OCI-LY7 (cell line): ENCODE measurements around the gene FBXO4. TPM values are rescaled to one million over a fixed set of nuclear protein-coding genes. Genes with fewer than 3 reads are reported as not detected.

Experiments used
- BruUV-seq: library from RNA; stranded (reverse); fragments of 400-500 nt; replicated peaks from 2 replicates; lab custom pipeline; 2021; lab: Mats Ljungman, UMichigan
- CTCF ChIA-PET: fragments of 300-600 bp; sonication (Branson Sonifier 250); formaldehyde crosslinking; loops from one replicate; lab custom pipeline; 2022; ENCODE audit warnings: antibody characterized with exemption; ENCODE audit not compliant: unreplicated experiment; lab: Charles Lee
- POLR2A ChIA-PET: fragments of 300-600 bp; sonication (Branson Sonifier 250); formaldehyde crosslinking; loops from one replicate; lab custom pipeline; 2022; ENCODE audit warnings: antibody characterized with exemption; lab: Charles Lee
- DNase-seq: peaks from one replicate; pipeline ENCODE4 v3.0.0-alpha.2; 2015; ENCODE audit warnings: low spot score
- H2AFZ ChIP-seq: fragments of 200-600 bp; sonication (generic), shearing (Covaris generic); 2 replicates; pipeline ENCODE4 v1.6.1; 2014; ENCODE audit warnings: mild to moderate bottlenecking, antibody characterized with exemption, low read length, moderate library complexity
- H3K27ac ChIP-seq: fragments of 200-600 bp; sonication (generic); 2 replicates; pipeline ENCODE4 v1.5.1; 2014; ENCODE audit warnings: mixed run types, low read depth, mild to moderate bottlenecking, moderate library complexity, low read length, inconsistent platforms; ENCODE audit not compliant: poor library complexity, severe bottlenecking
- H3K36me3 ChIP-seq: fragments of 200-600 bp; sonication (generic); 2 replicates; pipeline ENCODE4 v1.6.1; 2014; ENCODE audit warnings: mild to moderate bottlenecking, antibody characterized with exemption, low read length, moderate library complexity, mixed read lengths; ENCODE audit not compliant: insufficient read depth
- H3K4me1 ChIP-seq: fragments of 200-600 bp; sonication (generic); 2 replicates; pipeline ENCODE4 v1.5.1; 2014; ENCODE audit warnings: mild to moderate bottlenecking, low read length; ENCODE audit not compliant: insufficient read depth, poor library complexity, severe bottlenecking
- H3K4me2 ChIP-seq: fragments of 200-600 bp; sonication (generic); 2 replicates; pipeline ENCODE4 v1.6.1; 2014; ENCODE audit warnings: mild to moderate bottlenecking, low read length
- H3K4me3 ChIP-seq: fragments of 200-600 bp; sonication (generic); 2 replicates; pipeline ENCODE4 v1.5.1; 2014; ENCODE audit warnings: mild to moderate bottlenecking, low read depth, low read length; ENCODE audit not compliant: poor library complexity, severe bottlenecking
- H3K79me2 ChIP-seq: fragments of 200-600 bp; sonication (generic); 2 replicates; pipeline ENCODE4 v1.6.1; 2016; ENCODE audit warnings: low read depth, mild to moderate bottlenecking, low read length, moderate library complexity, mixed read lengths; ENCODE audit not compliant: insufficient read depth
- H3K9me2 ChIP-seq: fragments of 200-600 bp; sonication (generic); 2 replicates; pipeline ENCODE4 v1.6.1; 2016; ENCODE audit warnings: mild to moderate bottlenecking, low read length, mixed read lengths; ENCODE audit not compliant: insufficient read depth
- H3K9me3 ChIP-seq: fragments of 200-600 bp; sonication (generic); 2 replicates; pipeline ENCODE4 v1.6.1; 2014; ENCODE audit warnings: mild to moderate bottlenecking, mixed run types, low read length, mixed read lengths
- H4K20me1 ChIP-seq: fragments of 200-600 bp; sonication (generic); 2 replicates; pipeline ENCODE4 v1.6.1; 2014; ENCODE audit warnings: mild to moderate bottlenecking, antibody characterized with exemption, low read length, moderate library complexity, mixed read lengths; ENCODE audit not compliant: insufficient read depth
- CTCF ChIP-seq: fragments of 200-600 bp; sonication (generic); conservative IDR thresholded peaks from 2 replicates; pipeline ENCODE4 v1.5.1; 2014; ENCODE audit warnings: mild to moderate bottlenecking, antibody characterized with exemption, low read length, moderate library complexity, mixed read lengths
- EZH2phosphoT487 ChIP-seq: fragments of 200-600 bp; sonication (generic); IDR thresholded peaks from 2 replicates; pipeline ENCODE4 v1.6.1; 2018; ENCODE audit warnings: low read depth, borderline replicate concordance, mild to moderate bottlenecking, mixed run types, antibody characterized with exemption, low read length, moderate library complexity, mixed read lengths
- intact Hi-C: fragments of 100-400 bp; cut with micrococcal nuclease; formaldehyde crosslinking; loops from one replicate; pipeline ENCODE4 v1.10.0; 2022; ENCODE audit not compliant: unreplicated experiment
- total RNA-seq, 2 experiments: library from RNA; depleted of rRNA in 1 of 2; stranded (reverse); fragments of >200 nt in 1 of 2; shearing (Covaris generic) in 1 of 2; gene quantifications; 2 replicates each; pipeline ENCODE4 v1.2.3, GENCODE V29; 2014 to 2022

FBXO4 gene
- total RNA-seq, 2 experiments from 2014 or later, result 0.40 TPM; not detected in 1

- CTCF ChIA-PET, result no interaction called here
- no peaks in the 10 kb centered on the region for H4K20me1 ChIP-seq
- intact Hi-C loops, result no loop called here
- POLR2A ChIA-PET, result no interaction called here
- no peaks in the 10 kb centered on the region for H3K9me3 ChIP-seq
- H3K27ac ChIP-seq, result no peak overlapping the region
- H3K36me3 ChIP-seq, result no peaks in the 10 kb centered on the region
- H2AFZ ChIP-seq, result no peak overlapping the region
- no TSS peak for BruUV-seq
- no peak overlapping the region for H3K4me2 ChIP-seq
- no peak for TF ChIP-seq CTCF
- no peak for TF ChIP-seq EZH2phosphoT487
- no peak for DNase-seq
- H3K4me3 ChIP-seq, result no peak overlapping the region
- no peaks in the 10 kb centered on the region for H3K4me1 ChIP-seq
- H3K79me2 ChIP-seq, result no peaks in the 10 kb centered on the region
- no peaks in the 10 kb centered on the region for H3K9me2 ChIP-seq
Observed at GRCh38 chr5:41973087-41973486, 48.0 kb downstream of the FBXO4 start.

DNA sequence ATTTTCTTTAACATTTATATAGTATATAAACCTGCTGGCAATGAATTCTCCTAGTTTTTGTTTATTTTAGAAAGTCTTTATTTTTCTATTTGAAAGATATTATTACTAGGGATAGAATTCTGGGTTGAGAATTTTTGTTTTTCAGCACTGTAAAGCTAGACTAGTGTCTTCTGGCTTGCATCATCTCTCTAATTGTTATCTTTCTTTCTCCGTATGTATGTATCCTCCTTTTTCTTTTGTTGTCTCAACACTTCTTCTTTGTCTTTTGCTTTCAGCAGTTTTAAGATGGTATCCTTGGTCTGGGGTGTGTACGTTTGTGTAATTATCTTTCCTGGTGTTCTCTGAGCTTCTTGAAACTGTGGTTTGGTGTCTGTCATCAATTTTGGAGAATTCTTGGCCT, 48.8 kb downstream of the FBXO4 start:
- H3K4me3 ChIP-seq, result no peak overlapping the region
- POLR2A ChIA-PET, result no interaction called here
- no peak for TF ChIP-seq CTCF
- TF ChIP-seq EZH2phosphoT487, result no peak
- H3K9me2 ChIP-seq, result no peaks in the 10 kb centered on the region
- no peak overlapping the region for H2AFZ ChIP-seq
- no TSS peak for BruUV-seq
- H4K20me1 ChIP-seq, result no peaks in the 10 kb centered on the region
- no peaks in the 10 kb centered on the region for H3K9me3 ChIP-seq
- H3K4me2 ChIP-seq, result no peak overlapping the region
- no peak overlapping the region for H3K27ac ChIP-seq
- no peak for DNase-seq
- H3K36me3 ChIP-seq, result no peaks in the 10 kb centered on the region
- H3K4me1 ChIP-seq, result no peaks in the 10 kb centered on the region
- CTCF ChIA-PET, result no interaction called here
- H3K79me2 ChIP-seq, result no peaks in the 10 kb centered on the region
- intact Hi-C loops, result no loop called here

DNA sequence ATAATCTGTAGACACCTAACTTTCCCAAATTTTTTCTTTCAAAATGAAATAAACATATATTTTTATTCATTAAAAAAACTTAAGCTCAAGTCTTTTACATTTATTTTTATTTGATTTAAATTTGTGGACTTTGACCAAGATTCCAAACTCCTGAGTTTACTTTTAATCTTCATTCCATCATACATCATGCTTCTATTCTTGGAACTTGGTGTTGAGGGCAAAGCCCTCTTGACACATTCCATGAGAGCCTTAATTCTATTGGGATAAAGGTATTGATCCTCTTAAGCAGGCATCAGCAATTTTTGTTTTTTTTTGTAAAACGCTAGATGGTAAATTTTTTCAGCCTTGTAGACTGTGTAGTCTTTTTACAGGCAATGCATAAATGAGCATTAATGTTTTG, 53.6 kb downstream of the FBXO4 start:
- TF ChIP-seq EZH2phosphoT487, result no peak
- TF ChIP-seq CTCF, result no peak
- Histone ChIP-seq H3K36me3 (no peaks in the 10 kb centered on the region), H4K20me1 (no peaks in the 10 kb centered on the region), H3K9me2 (no peaks in the 10 kb centered on the region), H3K4me3 (no peak overlapping the region), H3K79me2 (no peaks in the 10 kb centered on the region), H2AFZ (no peak overlapping the region), H3K9me3 (no peaks in the 10 kb centered on the region), H3K4me1 (no peaks in the 10 kb centered on the region), H3K27ac (no peak overlapping the region), H3K4me2 (no peak overlapping the region)
- ChIA-PET CTCF (no interaction called here), POLR2A (interaction anchor here (0.7 kb wide), 1 partner anchor 26 kb away, joined by 3 read pairs; no protein-coding TSS in a partner anchor)
- DNase-seq, result no peak
- no TSS peak for BruUV-seq
- intact Hi-C loops, result no loop called here
